ENCODE data around the gene UNC5B. TPM values are rescaled to one million over a fixed set of nuclear protein-coding genes. Genes with fewer than 3 reads are reported as not detected.

UNC5B gene
- total RNA-seq, 2 donors from 2014 or later = not detected

- no peaks in the 10 kb centered on the region for H3K4me1 Mint-ChIP-seq
- no peaks in the 10 kb centered on the region for H3K36me3 Mint-ChIP-seq (ENCODE audit: low read depth)
- H3K27me3 Mint-ChIP-seq = peaks cover 29% of the 10 kb centered on the region
- ATAC-seq = no peak
- no peak for DNase-seq
- H3K27ac Mint-ChIP-seq = no peak overlapping the region
- H3K9me3 ChIP-seq (ENCODE audit: control insufficient read depth, low read length, poor library complexity, severe bottlenecking) = no peaks in the 10 kb centered on the region
- H3K4me3 Mint-ChIP-seq = no peak overlapping the region
Observed at GRCh38 chr10:71251319-71251718, 38.9 kb downstream of the UNC5B start.

DNA sequence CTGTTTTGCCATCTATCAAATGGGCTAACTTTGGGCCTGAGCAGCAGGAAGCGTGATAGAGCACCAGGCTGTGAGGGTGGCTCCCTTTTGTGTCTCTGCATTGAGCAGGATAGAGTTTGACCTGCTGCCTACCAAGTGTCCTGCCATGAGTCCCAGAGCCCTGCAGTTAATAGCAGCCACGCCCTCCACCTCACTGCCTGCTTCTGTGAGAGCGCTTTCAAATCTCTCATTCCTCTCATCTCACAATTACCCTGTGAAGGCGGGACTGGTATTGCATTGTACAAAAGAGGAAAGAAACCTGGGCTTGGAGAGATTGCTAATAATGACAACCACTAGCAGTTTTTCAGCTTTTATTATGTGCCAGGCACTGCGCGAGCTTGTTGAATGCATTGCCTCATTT is 39.9 kb downstream of the UNC5B start:
- no peaks in the 10 kb centered on the region for H3K36me3 Mint-ChIP-seq (ENCODE audit: low read depth)
- ATAC-seq (no peak), DNase-seq (no peak)
- H3K27me3 Mint-ChIP-seq = peaks cover 38% of the 10 kb centered on the region
- no peaks in the 10 kb centered on the region for H3K9me3 ChIP-seq (ENCODE audit: control insufficient read depth, low read length, poor library complexity, severe bottlenecking)
- no peak overlapping the region for H3K27ac Mint-ChIP-seq
- no peak overlapping the region for H3K4me3 Mint-ChIP-seq
- H3K4me1 Mint-ChIP-seq = no peaks in the 10 kb centered on the region

- Mint-ChIP-seq H3K4me1 (no peaks in the 10 kb centered on the region), H3K36me3 (ENCODE audit: low read depth) (no peaks in the 10 kb centered on the region), H3K27ac (no peak overlapping the region), H3K27me3 (peaks cover 47% of the 10 kb centered on the region), H3K4me3 (no peak overlapping the region)
- ATAC-seq = no peak
- no peak for DNase-seq
- H3K9me3 ChIP-seq (ENCODE audit: control insufficient read depth, low read length, poor library complexity, severe bottlenecking) = no peaks in the 10 kb centered on the region
Observed at GRCh38 chr10:71253981-71254818, 41.8 kb downstream of the UNC5B start.

DNA sequence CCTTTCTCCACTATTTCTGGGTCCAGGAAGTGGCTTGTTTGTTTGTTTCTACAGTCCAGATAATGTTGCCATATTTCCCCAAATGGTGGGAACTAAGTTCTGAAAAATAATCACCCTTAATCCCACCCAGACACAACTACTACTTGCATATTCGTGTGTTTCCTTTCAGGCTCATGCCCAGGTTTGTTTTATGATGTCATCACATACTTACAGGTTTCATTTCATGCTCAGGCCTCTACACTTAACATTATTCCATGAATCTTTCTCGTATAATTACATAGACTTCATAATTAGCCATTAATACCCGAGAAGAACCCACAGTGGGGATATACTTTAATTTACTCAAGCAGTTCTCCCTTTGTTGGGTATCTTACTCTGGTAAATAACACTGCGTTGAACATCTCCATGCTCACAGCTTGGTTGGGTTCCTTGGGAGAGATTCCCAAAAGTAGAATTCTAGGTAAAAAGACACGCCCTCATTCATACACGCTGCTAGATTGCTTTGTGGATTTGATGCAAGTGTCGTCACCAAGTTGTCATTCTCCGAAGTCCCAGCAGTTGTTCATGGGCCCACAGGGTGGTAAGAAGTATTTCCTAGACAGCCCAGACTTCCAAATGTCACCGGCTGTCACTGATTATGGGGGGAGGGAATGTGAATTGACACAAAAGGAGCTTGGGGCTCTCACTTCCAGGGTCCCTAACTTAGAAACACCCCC is 42.6 kb downstream of the UNC5B start:
- Mint-ChIP-seq H3K27me3 (peaks cover 47% of the 10 kb centered on the region), H3K4me3 (no peak overlapping the region), H3K27ac (no peak overlapping the region), H3K36me3 (ENCODE audit: low read depth) (no peaks in the 10 kb centered on the region), H3K4me1 (no peaks in the 10 kb centered on the region)
- DNase-seq (no peak), ATAC-seq (no peak)
- H3K9me3 ChIP-seq (ENCODE audit: control insufficient read depth, low read length, poor library complexity, severe bottlenecking) = no peaks in the 10 kb centered on the region

DNA sequence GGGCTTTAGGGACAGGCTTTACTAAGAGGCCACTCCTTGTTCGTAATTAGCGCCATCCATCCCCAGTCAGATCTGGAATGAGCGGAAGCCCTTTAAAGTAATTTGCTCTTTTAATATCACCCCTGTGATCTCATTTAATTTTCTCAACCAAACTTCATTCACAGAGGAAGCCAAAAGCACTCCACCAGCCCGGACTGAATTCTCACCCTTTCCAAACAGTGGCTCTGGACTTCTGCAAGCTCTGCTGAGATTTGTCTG is 43.1 kb downstream of the UNC5B start:
- DNase-seq = no peak
- no peak for ATAC-seq
- H3K27ac Mint-ChIP-seq = no peak overlapping the region
- no peaks in the 10 kb centered on the region for H3K4me1 Mint-ChIP-seq
- H3K27me3 Mint-ChIP-seq = peaks cover 47% of the 10 kb centered on the region
- no peaks in the 10 kb centered on the region for H3K9me3 ChIP-seq (ENCODE audit: control insufficient read depth, low read length, poor library complexity, severe bottlenecking)
- no peak overlapping the region for H3K4me3 Mint-ChIP-seq
- no peaks in the 10 kb centered on the region for H3K36me3 Mint-ChIP-seq (ENCODE audit: low read depth)

DNA sequence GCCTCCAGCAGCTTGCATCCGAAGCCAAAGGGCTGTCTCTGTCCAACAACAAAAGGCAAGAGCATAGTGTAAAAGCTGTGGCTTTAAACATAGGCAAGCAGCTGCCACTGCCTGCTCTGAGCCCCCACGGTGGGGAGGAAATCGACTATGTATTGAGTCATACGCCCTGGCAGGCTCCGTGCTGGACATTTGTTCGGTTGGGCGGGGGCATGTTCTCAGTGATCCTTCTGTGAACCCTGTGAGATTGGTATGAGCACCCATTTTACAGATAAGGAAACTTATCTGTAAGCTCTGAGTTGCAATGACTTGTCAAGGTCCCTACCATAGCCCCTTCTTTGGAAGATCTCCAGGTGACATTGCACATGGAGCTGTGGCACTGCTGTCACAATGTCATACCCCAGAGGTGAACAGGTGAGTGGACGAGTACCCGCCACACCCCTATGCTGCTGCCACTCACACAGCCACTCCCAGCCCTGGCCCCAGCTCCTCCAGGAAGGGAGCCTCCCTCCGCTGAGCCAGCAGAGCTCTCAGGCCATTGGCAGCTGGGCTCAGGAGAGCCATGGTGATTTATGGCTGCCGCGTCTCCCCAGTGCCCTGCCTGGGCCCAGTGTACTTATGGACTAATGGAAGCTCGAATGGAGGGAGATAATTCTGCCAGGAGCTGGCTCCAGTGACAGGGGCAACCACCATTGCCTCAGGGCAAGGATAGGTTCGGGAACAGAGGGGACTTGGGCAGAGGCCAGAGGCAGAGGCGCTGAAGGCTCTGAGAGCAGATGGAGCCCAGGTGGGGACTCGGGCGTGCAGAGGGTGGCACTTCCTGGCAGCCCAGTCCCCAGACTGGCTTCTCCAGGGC is 43.7 kb downstream of the UNC5B start:
- Mint-ChIP-seq H3K27ac (no peak overlapping the region), H3K4me3 (no peak overlapping the region), H3K36me3 (ENCODE audit: low read depth) (no peaks in the 10 kb centered on the region), H3K4me1 (no peaks in the 10 kb centered on the region), H3K27me3 (peaks cover 47% of the 10 kb centered on the region)
- no peak for ATAC-seq
- DNase-seq = no peak
- H3K9me3 ChIP-seq (ENCODE audit: control insufficient read depth, low read length, poor library complexity, severe bottlenecking) = no peaks in the 10 kb centered on the region

DNA sequence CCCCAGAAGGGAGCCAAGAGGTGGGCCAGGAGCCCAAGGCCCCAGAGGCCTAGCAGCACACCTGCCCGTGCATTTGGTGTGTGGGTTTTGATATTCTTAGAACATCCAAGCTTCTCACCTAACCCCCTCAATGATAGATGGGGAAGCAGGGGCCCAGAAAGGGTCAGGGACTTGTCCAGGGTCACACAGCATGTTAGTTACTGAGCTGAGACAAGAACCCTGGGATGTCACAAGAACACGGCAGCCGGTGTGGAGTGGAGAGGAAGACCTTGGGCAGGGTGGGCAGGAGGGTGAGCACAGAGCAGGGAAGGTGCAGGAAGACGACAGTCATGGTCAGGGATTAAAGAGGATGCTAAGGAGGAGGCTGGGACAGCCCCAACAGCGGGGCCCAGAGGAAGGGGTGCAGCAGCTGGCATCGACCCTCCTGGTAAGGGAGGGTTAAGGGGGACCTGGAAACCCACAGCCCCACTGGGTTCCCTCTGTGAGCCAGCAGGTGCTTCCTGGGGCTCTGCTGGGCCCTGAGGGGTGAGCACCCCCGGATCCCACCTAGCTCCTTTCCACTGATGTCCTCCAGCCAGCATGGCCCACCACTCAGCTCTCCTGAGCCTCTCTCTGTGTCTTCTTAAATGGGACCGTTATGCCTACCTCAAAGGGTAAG is 44.4 kb downstream of the UNC5B start:
- no peak for DNase-seq
- no peaks in the 10 kb centered on the region for H3K9me3 ChIP-seq (ENCODE audit: control insufficient read depth, low read length, poor library complexity, severe bottlenecking)
- Mint-ChIP-seq H3K27ac (no peak overlapping the region), H3K4me1 (no peaks in the 10 kb centered on the region), H3K27me3 (peaks cover 47% of the 10 kb centered on the region), H3K4me3 (no peak overlapping the region), H3K36me3 (ENCODE audit: low read depth) (no peaks in the 10 kb centered on the region)
- ATAC-seq = no peak

DNA sequence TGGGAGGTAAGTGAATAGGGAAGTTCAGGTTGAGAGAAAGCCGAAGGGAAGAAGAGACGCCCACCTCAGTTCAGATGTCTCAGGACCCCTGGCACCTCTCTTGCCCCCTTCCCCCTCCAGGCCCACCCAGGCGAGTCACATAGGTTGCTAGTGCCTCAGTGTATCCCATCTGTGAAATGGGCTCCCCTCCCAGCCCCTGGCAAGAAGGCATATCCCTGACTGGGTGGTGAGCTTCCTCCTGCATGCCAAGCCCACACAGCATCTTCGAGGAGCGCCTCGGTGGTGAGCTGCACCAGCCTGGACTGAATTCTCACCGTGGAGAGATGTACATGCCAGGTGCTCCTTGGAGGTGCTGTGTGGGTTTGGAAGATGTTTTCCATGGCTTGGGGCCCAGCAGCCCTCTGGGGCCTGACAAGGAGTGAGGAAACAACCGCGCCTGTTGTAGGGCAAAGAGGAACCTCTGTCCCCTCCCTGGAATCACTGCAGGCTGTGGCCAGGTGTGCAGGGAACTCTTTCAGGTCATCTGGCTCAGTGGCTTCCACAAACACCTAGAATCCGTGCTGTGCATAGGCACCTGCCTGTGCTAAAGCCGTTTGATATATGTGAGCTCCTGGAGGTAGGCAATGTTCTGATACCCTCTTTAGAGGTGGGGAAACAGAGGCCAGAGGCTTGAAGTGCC is 45.1 kb downstream of the UNC5B start:
- no peak for DNase-seq
- H3K4me3 Mint-ChIP-seq = no peak overlapping the region
- H3K27me3 Mint-ChIP-seq = peaks cover 44% of the 10 kb centered on the region
- no peaks in the 10 kb centered on the region for H3K4me1 Mint-ChIP-seq
- H3K27ac Mint-ChIP-seq = no peak overlapping the region
- no peaks in the 10 kb centered on the region for H3K36me3 Mint-ChIP-seq (ENCODE audit: low read depth)
- ATAC-seq = no peak
- H3K9me3 ChIP-seq (ENCODE audit: control insufficient read depth, low read length, poor library complexity, severe bottlenecking) = no peaks in the 10 kb centered on the region

GRCh38 chr10:71258046-71258445 is 45.7 kb downstream of the UNC5B start:
- ATAC-seq = no peak
- no peak overlapping the region for H3K27ac Mint-ChIP-seq
- DNase-seq = no peak
- no peaks in the 10 kb centered on the region for H3K36me3 Mint-ChIP-seq (ENCODE audit: low read depth)
- peaks cover 41% of the 10 kb centered on the region for H3K27me3 Mint-ChIP-seq
- H3K9me3 ChIP-seq (ENCODE audit: control insufficient read depth, low read length, poor library complexity, severe bottlenecking) = no peaks in the 10 kb centered on the region
- H3K4me1 Mint-ChIP-seq = no peaks in the 10 kb centered on the region
- H3K4me3 Mint-ChIP-seq = no peak overlapping the region

DNA sequence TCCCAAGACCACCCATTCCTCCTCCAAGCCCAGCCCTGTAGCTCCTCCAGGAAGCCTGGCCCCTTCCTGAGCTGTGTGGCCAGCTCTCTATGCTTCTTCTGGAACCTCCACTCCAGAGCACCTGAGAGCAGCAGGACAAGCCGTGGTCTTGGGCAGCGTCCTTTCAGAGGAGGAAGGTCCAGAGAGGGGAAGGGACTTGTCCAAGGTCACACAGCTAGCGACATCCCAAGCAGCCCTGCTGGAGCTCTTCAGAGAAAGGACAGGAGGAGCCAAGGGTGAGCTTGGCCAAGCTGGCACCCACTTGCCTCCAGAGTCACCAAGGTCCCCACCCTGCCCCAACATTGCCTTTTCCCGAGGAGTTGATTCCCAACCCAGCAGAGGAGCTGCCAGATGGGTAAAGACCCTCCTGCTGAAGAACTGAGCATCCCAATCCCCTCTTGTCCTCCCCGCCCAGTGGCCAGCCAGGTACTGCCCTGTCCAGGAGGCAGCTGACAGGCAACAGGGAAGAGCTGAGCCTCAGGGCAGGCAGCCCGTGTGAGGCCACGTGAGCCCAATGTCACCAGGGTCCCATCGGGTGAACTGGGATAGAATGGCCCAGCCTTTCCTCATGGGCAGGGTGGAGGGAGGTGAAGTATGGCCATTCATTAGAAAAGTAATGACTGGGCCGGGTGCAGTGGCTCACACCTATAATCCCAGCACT is 46.2 kb downstream of the UNC5B start:
- no peak for ATAC-seq
- H3K27ac Mint-ChIP-seq = no peak overlapping the region
- no peak overlapping the region for H3K4me3 Mint-ChIP-seq
- no peak for DNase-seq
- H3K36me3 Mint-ChIP-seq (ENCODE audit: low read depth) = no peaks in the 10 kb centered on the region
- peaks cover 41% of the 10 kb centered on the region for H3K27me3 Mint-ChIP-seq
- no peaks in the 10 kb centered on the region for H3K4me1 Mint-ChIP-seq
- H3K9me3 ChIP-seq (ENCODE audit: control insufficient read depth, low read length, poor library complexity, severe bottlenecking) = no peaks in the 10 kb centered on the region

- Mint-ChIP-seq H3K27ac (no peak overlapping the region), H3K4me3 (no peak overlapping the region), H3K27me3 (peaks cover 43% of the 10 kb centered on the region), H3K36me3 (ENCODE audit: low read depth) (no peaks in the 10 kb centered on the region), H3K4me1 (no peaks in the 10 kb centered on the region)
- no peak for ATAC-seq
- DNase-seq = no peak
- H3K9me3 ChIP-seq (ENCODE audit: control insufficient read depth, low read length, poor library complexity, severe bottlenecking) = no peaks in the 10 kb centered on the region
Observed at GRCh38 chr10:71259282-71259681, 46.9 kb downstream of the UNC5B start.

DNA sequence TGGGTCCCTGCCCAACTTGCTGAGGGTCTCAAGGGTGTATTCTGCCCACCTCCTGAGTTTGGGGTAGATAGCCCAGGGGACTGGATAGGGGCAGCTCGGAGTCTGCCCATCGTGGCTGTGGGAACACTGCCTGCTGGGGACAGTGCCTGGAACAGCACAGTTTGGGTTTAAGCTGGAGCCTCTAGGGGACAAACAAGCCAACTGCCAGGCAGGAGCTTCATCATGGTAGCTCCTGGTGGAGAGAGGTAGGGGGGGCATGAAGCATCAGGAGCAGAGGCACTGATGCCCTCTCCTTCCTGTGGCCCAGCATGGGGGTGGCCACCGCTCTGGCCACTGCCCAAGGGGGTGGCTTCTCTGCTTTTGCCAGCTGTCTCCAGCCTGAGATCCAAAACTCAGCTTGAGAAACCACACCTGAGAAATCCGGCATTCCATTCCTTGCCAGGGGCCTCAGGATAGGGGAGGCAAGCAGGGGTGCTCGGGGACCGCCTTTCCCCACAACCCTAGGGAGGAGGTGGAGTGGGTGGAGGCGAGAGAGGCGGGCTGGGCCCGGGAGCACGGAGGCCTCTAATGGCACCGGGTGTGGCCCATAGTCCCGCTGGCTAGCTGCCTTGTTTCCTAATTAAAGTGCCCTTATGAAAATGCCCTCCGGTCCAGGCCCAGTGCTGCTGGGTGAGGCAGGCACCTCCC is 47.6 kb downstream of the UNC5B start:
- Mint-ChIP-seq H3K27ac (no peak overlapping the region), H3K4me1 (no peaks in the 10 kb centered on the region), H3K4me3 (no peak overlapping the region), H3K36me3 (ENCODE audit: low read depth) (no peaks in the 10 kb centered on the region), H3K27me3 (peaks cover 42% of the 10 kb centered on the region)
- no peak for DNase-seq
- H3K9me3 ChIP-seq (ENCODE audit: control insufficient read depth, low read length, poor library complexity, severe bottlenecking) = no peaks in the 10 kb centered on the region
- no peak for ATAC-seq

Data from T-helper 17 cell (primary cell).